NOMO-1 (cell line): ENCODE data around the gene ZNF12.
"Not testable (repeated sequence)": the region's sequence is repeated elsewhere in the genome, so short reads cannot be mapped to it uniquely, and the experiment has no call there.

Experiments
- DNase-seq, 2 experiments: peaks; one replicate each; lab custom pipeline; 2025; ENCODE audit not compliant: unreplicated experiment in 2 of 2; lab: John Stamatoyannopoulos, UW

The ZNF12 gene

GRCh38 chr7:6700793-6701192 lies 6.0 kb downstream of the ZNF12 start:
- no peak for DNase-seq

DNA sequence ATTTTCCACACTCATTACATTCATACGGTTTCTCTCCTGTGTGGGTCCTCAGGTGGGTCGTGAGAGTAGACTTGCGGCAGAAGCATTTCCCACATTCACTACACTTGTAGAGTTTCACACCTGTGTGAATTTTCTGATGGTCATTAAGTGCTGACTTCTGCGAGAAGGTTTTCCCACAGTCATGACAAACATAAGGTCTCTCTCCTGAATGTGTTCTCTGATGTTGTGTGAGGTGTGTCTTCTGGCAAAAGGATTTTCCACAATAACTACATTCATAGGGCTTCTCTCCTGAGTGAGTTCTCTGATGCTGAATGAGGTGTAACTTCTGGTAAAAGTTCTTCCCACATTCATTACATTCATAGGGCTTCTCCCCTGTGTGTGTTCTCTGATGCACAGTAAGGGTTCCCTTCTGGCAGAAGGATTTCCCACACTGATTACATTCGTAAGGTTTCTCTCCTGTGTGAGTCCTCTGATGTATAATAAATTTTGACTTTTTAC lies 15.1 kb downstream of the ZNF12 start:
- DNase-seq: peak in 1 of 2 experiments; percentile 25

GRCh38 chr7:6691103-6691502 lies 15.6 kb downstream of the ZNF12 start:
- DNase-seq: no peak

GRCh38 chr7:6680146-6680545 lies 26.6 kb downstream of the ZNF12 start:
- no peak for DNase-seq

DNA sequence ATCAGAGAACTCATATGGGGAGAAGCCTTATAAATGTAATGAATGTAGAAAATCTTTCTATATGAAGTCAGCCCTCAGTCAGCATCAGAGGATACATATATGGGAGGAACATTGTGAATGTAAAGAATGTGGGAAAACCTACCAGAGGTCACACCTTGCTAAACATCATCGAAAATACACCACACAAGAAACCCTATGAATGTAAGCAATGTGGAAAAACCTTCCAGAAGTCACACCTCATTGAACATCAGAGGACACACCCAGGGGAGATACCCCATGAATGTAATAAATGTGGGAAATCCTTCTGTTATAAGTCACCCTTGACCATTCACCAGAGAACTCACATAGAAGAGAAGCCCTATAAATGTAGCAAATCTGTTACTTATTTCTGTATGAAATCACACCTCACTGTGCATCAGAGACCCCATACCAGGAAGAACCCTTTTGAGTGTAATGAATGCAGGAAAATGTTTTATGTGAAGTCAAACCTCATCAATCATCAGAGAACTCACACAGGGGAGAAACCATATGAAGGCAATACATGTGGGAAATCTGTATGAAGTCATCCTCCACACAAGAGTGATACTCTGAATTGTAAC lies 30.8 kb downstream of the ZNF12 start:
- no peak for DNase-seq

GRCh38 chr7:6670851-6671250 lies 35.9 kb downstream of the ZNF12 start:
- not testable (repeated sequence) for DNase-seq

GRCh38 chr7:6658618-6659345 lies 48.0 kb downstream of the ZNF12 start:
- DNase-seq: no peak

DNA sequence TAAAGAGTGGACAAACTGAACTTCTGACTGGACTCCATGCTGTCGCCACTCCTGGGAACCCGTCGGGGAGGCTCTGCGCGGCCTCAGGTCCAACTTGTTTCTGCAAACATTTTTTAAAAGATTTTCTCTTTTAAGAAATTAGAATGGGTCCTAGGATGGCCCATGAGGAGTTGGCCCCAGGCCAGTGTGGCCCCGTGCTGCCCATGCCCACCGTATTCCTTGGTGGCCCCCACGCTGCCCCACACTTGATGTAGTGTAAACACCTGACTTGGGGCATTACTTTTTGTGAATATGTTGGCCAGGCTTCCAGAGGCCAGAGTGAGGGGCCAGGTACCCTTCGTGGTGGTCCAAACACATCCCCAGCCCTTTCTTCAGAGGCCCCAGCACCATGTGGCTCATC lies 50.3 kb downstream of the ZNF12 start:
- DNase-seq: no peak

DNA sequence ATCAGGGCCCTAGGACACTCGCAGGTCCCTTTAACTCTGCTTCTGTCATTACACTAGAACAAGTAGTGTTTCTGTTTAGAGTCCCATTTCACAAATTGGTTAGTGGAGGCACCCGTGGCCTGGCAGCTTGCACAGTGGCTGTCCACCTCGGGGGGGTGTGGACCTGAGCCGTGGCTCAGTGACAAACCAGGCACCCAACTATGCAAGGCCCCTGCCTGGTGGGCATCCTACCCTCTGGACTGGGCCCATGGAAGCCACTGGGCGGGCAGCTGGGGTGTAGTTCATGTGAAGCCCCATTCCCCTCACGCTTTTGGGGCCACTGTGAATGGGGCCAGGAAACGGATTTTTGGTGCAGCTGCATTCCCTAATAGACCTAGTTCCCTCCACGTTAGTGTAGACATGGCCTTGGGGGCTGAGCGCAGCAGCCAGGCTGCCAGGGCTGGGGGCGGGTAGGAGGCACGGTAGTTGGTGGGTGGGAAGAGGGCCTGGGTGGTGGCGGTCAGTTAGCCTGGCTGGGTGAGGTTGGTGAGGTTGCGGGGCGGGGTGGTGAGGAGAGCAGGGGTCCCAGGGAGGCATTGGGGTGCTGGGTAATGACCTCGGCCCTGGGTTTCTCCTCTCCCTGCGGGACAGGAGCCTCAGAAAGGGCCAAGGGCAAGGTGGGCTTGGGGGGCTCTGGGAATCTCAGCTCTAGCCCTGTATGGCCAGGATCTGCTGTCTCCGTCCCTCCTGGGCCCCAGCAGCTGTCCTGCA lies 50.9 kb downstream of the ZNF12 start:
- no peak for DNase-seq

GRCh38 chr7:6654842-6655610 lies 51.7 kb downstream of the ZNF12 start:
- DNase-seq: no peak

GRCh38 chr7:6654113-6654841 lies 52.5 kb downstream of the ZNF12 start:
- DNase-seq: no peak

GRCh38 chr7:6653071-6654003 lies 53.4 kb downstream of the ZNF12 start:
- no peak for DNase-seq

DNA sequence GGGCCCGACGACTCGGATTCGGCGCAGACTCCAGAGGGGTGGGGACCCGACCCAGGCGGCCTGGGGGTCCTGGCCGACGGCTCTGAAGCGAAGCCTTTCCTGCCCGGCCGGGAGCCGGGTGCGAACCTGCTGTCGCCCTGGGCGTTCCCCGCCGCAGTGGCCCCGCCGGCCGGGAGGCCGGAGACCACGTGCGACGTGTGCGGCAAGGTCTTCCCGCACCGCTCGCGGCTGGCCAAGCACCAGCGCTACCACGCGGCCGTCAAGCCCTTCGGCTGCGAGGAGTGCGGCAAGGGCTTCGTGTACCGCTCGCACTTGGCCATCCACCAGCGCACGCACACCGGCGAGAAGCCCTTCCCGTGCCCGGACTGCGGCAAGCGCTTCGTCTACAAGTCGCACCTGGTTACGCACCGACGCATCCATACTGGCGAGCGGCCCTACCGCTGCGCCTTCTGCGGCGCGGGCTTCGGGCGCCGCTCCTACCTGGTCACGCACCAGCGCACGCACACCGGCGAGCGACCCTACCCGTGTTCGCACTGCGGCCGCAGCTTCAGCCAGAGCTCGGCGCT lies 54.2 kb downstream of the ZNF12 start:
- DNase-seq: no peak

DNA sequence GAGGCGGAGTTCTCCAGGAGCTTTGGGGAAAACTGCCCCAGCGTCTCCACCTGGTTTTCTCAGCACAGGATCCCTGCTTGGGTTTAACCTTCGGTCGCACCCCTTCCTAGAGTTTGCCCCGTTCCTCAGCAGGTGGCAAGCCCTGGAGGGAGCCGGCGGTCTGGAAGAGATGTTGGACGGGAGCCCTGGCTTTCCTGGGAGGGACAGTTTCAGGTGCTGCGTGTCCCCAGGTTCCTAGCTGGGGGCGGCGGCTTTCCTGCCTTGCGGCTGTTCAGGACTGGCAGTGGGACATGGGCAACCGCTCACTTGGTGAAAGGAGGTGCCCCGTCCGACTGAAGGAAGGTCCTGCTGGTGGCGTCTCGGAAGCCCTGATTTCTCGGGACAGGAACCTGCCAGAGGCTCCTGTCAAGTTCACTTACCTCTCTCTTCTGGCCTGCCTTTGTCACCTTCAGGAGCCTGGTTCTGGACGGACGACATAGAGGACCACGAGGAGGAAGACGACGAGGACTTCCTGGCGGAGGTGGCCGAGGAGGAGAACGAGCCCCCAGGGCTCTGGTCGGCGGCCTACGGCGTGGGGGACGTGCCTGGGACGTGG lies 54.8 kb downstream of the ZNF12 start:
- no peak for DNase-seq

DNA sequence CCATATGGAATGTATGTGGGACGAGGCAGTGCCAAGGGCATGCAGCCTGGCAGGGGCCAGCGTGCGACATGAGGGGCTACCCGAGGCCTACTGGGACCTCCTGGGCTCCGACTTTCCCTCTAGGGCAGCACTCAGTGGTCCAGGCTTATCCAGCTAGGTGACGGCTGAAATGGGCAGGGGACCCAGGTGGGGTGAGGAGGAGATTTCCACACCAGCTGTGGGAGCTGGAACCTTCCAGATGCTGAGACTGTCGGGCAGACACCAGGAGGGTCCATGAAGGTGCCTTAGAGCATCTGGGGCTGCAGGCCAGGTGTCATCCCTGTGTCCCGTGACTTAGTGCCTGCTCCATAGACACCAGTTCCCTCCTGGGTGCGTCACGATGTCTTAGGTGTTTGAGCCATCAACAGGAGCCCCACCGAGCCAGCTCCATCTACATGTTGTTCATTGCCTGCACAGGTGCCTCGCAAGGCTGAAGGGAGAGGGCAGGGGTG lies 56.2 kb downstream of the ZNF12 start:
- DNase-seq: no peak

- no peak for DNase-seq
Observed at GRCh38 chr7:6650086-6650485, 56.7 kb downstream of the ZNF12 start.

DNA sequence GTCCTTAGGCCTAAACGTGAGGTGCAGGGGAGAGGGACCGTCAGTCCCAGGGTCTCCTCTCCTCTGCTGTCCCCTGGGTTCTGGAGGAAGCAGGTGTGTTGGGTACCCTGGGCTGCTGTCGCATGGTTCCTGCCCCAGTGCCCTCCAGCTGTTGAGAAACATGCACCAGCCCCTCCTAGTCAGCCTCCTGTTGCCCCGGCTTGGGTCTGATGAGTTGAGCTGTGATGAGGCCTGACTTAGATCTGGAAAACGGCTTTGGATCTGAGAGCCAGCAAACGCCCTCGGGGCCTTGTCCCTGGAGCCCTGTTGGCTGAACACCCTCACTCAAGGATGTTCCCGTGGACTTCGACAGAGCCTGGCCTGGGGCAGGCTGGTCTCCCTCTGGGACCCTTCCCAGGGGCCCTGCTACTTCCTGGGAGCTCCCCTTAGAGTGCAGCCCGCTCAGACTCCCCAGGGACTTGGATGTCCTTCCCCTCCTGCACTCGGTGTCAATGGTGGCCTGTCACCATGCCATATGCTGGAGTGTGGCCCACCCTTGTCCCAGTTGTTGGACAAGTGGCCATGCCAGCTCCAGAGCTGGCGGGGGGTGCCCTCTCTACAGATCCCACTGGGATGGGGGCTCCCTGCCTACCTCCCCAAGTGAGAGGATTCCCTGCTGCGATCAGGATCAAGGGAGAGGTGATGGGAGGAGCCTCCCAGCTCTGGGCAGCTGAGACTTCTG lies 57.3 kb downstream of the ZNF12 start:
- DNase-seq: no peak

DNA sequence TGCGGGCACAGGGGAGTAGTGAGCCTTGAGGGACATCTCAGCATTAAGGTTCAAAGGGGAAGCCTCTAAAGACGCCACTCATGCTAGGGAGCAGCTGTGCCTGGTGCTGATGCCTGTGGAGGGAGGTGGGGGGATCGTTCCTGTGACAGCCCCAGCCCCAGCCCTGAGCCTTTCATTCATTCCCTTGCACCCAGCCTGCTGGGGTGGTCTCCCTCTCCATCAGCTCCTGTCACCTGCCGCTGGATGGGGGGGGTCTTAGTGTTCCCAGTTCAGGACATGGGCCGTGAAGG lies 58.0 kb downstream of the ZNF12 start:
- DNase-seq: no peak
